Measurements from ENCODE around the gene DGKH. TPM values are rescaled to one million over a fixed set of nuclear protein-coding genes. Genes with fewer than 3 reads are reported as not detected.

The DGKH gene
- total and polyA plus RNA-seq, 9 of the 15 experiments (the other 6 are each of a cell fraction or from before 2014, with no cell fraction given): 0.38 to 4.4 (median 3.1) TPM

GRCh38 chr13:42275506-42275905, 227.1 kb downstream of the DGKH start (continued):
- TF ChIP-seq MEIS2 (IDR thresholded peaks at IDR 0.05; ENCODE audit: partially characterized antibody) (no peak), TRIM28 (IDR thresholded peaks at IDR 0.05) (no peak), PHB (CRISPR knock-in tag; IDR thresholded peaks at IDR 0.05) (no peak), ADNP (tag; IDR thresholded peaks at IDR 0.05) (peak; percentile 78), PTTG1 (tag; IDR thresholded peaks at IDR 0.05; ENCODE audit: low read depth) (no peak), ZNF780A (CRISPR knock-in tag; IDR thresholded peaks at IDR 0.05) (no peak), RHOXF2B (CRISPR knock-in tag; conservative IDR thresholded peaks at IDR 0.05) (no peak), ETV6 (IDR thresholded peaks at IDR 0.05; ENCODE audit: borderline replicate concordance in 1 of 2, low read depth in 2 of 2, low read length in 1 of 2) (no peak), ETV6 (CRISPR knock-in tag; IDR thresholded peaks at IDR 0.05; ENCODE audit: borderline replicate concordance) (no peak), SIN3A (IDR thresholded peaks at IDR 0.05; ENCODE audit: borderline replicate concordance in 2 of 2, control insufficient read depth in 1 of 2, low read depth in 2 of 2, low read length in 2 of 2) (no peak), EHMT2 (IDR thresholded peaks at IDR 0.05) (no peak), ZNF668 (CRISPR knock-in tag; IDR thresholded peaks at IDR 0.05) (no peak), BACH1 (tag; IDR thresholded peaks at IDR 0.05) (no peak), ATF7 (IDR thresholded peaks at IDR 0.05) (no peak), GTF2E2 (tag; IDR thresholded peaks at IDR 0.05) (no peak), CCNT2 (IDR thresholded peaks at IDR 0.05; ENCODE audit: borderline replicate concordance, extremely low read depth, insufficient read length, low read depth, low read length) (no peak), RBM25 (IDR thresholded peaks at IDR 0.05; ENCODE audit: low read depth, low read length, severe bottlenecking) (peak; percentile 96), ETV5 (CRISPR knock-in tag; IDR thresholded peaks at IDR 0.05; ENCODE audit: low read depth) (no peak), U2AF2 (optimal IDR thresholded peaks at IDR 0.05; ENCODE audit: low read depth, low read length) (no peak), KDM4B (IDR thresholded peaks at IDR 0.05; ENCODE audit: borderline replicate concordance in 2 of 2, low read depth in 1 of 2) (no peak), ZKSCAN8 (CRISPR knock-in tag; IDR thresholded peaks at IDR 0.05) (no peak)
- TF ChIP-seq, protein P1, sequence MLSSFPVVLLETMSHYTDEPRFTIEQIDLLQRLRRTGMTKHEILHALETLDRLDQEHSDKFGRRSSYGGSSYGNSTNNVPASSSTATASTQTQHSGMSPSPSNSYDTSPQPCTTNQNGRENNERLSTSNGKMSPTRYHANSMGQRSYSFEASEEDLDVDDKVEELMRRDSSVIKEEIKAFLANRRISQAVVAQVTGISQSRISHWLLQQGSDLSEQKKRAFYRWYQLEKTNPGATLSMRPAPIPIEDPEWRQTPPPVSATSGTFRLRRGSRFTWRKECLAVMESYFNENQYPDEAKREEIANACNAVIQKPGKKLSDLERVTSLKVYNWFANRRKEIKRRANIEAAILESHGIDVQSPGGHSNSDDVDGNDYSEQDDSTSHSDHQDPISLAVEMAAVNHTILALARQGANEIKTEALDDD (IDR thresholded peaks at IDR 0.05): peak; percentile 62
- TF ChIP-seq, protein P2, sequence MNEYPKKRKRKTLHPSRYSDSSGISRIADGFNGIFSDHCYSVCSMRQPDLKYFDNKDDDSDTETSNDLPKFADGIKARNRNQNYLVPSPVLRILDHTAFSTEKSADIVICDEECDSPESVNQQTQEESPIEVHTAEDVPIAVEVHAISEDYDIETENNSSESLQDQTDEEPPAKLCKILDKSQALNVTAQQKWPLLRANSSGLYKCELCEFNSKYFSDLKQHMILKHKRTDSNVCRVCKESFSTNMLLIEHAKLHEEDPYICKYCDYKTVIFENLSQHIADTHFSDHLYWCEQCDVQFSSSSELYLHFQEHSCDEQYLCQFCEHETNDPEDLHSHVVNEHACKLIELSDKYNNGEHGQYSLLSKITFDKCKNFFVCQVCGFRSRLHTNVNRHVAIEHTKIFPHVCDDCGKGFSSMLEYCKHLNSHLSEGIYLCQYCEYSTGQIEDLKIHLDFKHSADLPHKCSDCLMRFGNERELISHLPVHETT (CRISPR knock-in tag; conservative IDR thresholded peaks at IDR 0.05 in 1 of 2, IDR thresholded peaks at IDR 0.05 in 1 of 2): no peak

Data from K562 (cell line).